GM12874 (cell line): ENCODE results near the gene MRE11.

Source experiments
- TF ChIP-seq, protein P1 (sequence below): IDR thresholded peaks from 2 replicates; pipeline ENCODE4 v1.5.1; 2011; ENCODE audit warnings: low read depth, mild to moderate bottlenecking, control low read depth, low read length, moderate library complexity; ENCODE audit not compliant: insufficient read depth

MRE11 gene

DNA sequence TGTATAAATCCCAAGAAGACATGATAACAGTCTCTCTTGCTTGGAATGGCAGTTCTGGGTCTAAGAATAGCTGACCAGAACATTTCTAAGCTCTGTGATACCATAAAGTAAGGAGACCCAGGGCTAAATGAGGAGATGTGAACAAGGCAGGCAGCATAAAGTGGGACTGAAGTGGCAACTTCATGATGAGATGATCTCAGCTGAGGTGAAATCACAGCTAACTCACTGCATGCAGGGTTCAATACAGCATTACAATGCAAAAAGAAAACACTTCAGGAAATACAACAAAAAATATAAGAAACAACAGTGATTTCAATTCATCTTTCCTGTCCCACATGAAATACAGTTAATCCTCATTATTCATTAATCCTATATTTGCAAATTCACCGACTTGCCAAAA is 44.6 kb downstream of the MRE11 start:
- TF ChIP-seq, protein P1, sequence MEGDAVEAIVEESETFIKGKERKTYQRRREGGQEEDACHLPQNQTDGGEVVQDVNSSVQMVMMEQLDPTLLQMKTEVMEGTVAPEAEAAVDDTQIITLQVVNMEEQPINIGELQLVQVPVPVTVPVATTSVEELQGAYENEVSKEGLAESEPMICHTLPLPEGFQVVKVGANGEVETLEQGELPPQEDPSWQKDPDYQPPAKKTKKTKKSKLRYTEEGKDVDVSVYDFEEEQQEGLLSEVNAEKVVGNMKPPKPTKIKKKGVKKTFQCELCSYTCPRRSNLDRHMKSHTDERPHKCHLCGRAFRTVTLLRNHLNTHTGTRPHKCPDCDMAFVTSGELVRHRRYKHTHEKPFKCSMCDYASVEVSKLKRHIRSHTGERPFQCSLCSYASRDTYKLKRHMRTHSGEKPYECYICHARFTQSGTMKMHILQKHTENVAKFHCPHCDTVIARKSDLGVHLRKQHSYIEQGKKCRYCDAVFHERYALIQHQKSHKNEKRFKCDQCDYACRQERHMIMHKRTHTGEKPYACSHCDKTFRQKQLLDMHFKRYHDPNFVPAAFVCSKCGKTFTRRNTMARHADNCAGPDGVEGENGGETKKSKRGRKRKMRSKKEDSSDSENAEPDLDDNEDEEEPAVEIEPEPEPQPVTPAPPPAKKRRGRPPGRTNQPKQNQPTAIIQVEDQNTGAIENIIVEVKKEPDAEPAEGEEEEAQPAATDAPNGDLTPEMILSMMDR, result no peak

DNA sequence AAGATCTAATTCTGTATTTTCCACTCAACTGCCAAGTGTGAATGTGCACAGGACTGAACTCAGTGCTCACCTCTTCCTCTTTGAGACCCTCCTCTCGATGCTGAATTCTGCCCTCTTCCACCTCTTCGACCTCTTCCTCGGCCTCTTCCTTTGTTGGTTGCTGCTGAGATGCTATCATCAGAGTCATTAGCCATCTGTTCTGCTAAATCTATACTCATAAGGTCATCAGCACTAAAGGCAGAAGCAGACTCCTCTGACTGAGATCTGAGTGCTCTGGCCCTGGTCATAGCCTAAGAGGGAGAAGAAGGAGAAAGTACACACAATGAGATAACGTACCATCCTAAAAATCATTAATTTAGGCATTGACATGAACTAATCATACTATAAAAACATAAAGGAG is 46.5 kb downstream of the MRE11 start:
- TF ChIP-seq, protein P1, result no peak

DNA sequence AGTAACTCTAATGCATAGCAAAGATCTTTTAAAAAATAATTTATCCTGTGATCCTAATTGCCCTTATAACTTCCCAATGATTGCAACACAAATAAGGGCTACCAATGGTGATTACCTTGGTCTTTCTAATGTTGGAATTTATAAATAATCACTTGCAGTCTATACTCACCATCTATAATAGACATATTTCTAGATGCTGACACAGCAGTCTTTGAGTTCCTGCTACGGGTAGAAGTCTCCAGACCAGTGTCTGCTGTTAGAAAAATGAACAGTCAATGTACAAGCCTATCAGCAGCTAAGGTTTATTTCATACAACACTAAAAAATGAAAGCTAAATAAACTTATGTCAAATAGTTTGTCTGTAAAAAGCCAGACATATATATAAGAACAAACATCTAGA is 48.0 kb downstream of the MRE11 start:
- TF ChIP-seq, protein P1, result no peak

DNA sequence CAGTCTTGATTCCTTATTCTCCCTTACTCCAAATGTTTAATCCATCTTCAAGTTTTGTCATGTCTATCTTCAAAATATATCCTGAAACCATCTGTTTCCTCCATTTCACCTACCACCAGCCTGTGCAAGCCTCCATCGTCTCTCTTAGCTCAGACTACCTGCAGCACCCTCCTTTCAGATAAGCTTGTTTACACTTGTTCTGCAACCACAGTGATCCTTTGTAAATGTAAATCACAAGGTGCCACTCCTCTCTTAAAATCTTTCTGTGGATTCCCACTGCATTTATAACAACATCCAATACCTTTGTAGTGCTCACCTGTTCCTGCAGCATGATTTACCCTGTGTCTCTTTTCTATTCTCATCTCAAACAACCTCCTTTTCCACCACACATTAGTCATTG is 60.6 kb downstream of the MRE11 start:
- TF ChIP-seq, protein P1, result no peak

DNA sequence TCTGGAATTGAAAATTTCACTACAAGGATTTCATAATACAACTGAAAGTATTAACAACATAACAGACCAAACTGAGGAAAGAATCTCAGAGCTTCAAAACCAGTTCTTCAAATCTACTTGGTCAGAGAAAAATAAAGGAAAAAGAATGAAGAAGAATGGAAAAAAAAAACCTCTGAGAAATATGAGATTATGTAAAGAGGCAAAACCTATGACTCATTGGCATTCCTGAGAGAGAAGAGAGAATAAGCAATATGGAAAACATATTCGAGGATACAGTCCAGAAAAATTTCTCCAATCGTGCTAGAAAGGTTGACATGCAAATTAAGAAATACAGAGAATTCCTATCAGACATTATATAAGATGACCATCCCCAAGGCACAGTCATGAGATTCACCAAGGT is 69.0 kb downstream of the MRE11 start:
- TF ChIP-seq, protein P1, result no peak

DNA sequence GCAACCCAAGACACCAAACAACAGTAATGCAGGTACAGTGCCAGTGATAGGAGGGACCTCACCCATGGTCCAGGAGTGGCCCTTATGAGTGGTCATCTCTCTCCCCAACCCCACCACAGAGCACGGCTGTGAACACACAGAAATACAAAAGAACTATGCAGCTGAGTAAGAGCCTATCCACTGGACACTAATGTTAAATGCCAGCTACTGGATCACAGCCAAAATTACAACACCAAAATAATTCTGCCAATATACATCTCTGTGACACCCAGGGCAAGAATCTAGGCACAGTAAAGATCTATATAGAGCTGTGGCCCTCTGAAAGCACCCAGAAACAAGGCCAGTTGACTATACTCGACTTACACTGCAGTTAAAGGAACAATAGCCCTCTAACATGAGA is 69.6 kb downstream of the MRE11 start:
- TF ChIP-seq, protein P1, result no peak

DNA sequence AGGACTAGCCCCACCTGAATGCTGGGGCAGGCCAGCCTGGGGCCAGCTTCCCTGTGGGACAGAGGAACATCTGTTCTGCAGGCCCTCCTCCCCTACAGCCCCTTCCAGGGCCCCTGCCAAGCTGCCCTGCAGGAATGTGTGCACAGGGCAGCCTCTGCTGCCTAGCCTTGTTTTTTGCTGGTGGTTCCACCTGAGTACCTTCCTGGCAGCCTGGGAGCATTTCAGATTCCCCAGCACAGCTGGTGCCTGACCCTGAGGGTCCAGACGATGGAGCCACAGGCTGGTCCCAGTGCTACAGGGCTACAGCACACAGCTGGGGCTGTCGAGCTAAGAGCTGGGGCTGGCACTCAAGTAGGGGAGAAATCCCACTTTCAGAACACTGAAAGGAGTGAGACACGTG is 70.1 kb downstream of the MRE11 start:
- TF ChIP-seq, protein P1, result no peak
